ENCODE results near the gene MYO1B. TPM values are rescaled to one million over a fixed set of nuclear protein-coding genes. Genes with fewer than 3 reads are reported as not detected.
A peak's percentile ranks its signal among the peaks of the same experiment; 100 is the strongest.

MYO1B gene
- total RNA-seq, 4 donors from 2014 or later = 16.9 to 43.8 (median 32.9) TPM

- Histone ChIP-seq H3K27me3 (no peaks in the 10 kb centered on the region), H3K9me3 (no peaks in the 10 kb centered on the region), H3K36me3 (no peaks in the 10 kb centered on the region), H3K4me3 (replicated peaks in 1 of 3) (no peak overlapping the region), H3K27ac (no peak overlapping the region), H3K4me1 (peaks cover 0 to 6% of the 10 kb centered on the region in 2 donors)
- no peak for TF ChIP-seq POLR2A (IDR thresholded peaks at IDR 0.05)
- TF ChIP-seq, protein P1, sequence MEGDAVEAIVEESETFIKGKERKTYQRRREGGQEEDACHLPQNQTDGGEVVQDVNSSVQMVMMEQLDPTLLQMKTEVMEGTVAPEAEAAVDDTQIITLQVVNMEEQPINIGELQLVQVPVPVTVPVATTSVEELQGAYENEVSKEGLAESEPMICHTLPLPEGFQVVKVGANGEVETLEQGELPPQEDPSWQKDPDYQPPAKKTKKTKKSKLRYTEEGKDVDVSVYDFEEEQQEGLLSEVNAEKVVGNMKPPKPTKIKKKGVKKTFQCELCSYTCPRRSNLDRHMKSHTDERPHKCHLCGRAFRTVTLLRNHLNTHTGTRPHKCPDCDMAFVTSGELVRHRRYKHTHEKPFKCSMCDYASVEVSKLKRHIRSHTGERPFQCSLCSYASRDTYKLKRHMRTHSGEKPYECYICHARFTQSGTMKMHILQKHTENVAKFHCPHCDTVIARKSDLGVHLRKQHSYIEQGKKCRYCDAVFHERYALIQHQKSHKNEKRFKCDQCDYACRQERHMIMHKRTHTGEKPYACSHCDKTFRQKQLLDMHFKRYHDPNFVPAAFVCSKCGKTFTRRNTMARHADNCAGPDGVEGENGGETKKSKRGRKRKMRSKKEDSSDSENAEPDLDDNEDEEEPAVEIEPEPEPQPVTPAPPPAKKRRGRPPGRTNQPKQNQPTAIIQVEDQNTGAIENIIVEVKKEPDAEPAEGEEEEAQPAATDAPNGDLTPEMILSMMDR (IDR thresholded peaks at IDR 0.05) = no peak
- 90 to 96% methylated on average over 3 of the region's 3 CpGs for WGBS, 2 donors
- intact Hi-C loops (cut with DNase I) = no loop called here
- DNase-seq = no peak
Measured at GRCh38 chr2:191439481-191439880, 194.3 kb downstream of the MYO1B start.

DNA sequence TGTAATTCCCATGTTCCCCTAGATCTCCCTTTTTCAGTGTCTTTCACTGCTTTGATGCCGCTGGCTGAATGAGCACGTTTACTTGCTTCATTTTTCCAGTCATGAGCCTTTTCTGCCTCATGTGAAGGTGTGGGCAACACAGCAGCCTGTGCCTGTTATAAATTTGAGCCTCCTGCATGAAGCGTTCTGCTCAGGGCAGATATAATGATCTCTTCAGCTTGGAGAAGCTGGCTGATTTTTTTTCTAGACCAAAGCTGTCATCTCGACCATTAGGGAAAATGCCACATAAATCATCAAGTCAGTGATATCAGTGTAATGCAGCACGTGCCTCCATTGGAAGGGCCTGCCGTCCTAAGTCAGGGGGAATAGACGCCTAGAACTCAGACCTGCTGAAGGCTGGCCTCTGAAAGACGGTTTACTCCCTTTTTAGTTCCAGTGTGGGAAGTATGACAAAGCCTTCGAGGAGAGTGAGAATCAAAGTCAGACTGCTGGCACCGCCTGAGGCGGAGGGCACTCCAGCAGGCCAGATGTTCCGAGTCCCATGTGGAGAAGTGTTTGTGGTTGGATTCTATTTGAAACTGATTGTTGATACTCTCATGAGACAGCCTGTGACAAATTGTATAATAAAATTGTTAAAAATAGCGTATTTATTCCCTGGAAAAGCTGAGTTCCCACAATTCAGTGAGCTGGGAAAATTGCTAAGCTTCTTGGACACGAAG is 196.5 kb downstream of the MYO1B start:
- intact Hi-C loops (cut with DNase I) = no loop called here
- no peak for TF ChIP-seq POLR2A (IDR thresholded peaks at IDR 0.05)
- Histone ChIP-seq H3K36me3 (no peaks in the 10 kb centered on the region), H3K9me3 (no peaks in the 10 kb centered on the region), H3K4me1 (peaks cover 0 to 6% of the 10 kb centered on the region in 2 donors), H3K4me3 (replicated peaks in 1 of 3) (no peak overlapping the region), H3K27me3 (no peaks in the 10 kb centered on the region), H3K27ac (peak overlapping the region in 1 of 3 donors; percentile 42)
- DNase-seq = no peak
- WGBS, 2 donors = 66 to 75% methylated on average over 14 of the region's 14 CpGs

DNA sequence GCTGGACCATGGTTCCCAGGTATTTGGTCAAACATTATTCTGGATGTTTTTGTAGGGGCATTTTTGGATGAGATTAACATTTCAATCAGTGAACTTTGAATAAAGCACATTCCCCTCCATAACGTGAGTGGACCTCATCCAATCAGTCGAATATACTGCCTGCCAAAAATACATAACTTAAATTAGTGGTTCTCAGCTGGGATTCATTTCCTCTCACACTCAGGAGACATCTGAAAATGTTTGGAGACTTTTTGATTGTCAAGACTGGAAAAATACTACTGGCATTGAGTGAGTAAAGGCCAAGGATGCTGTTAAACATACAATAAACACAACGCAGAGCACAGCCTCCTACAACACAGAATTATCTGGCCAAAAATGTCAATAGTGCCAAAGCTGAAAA is 198.2 kb downstream of the MYO1B start:
- intact Hi-C loops (cut with DNase I) = no loop called here

GRCh38 chr2:191446910-191447309 is 201.7 kb downstream of the MYO1B start:
- Histone ChIP-seq H3K36me3 (no peaks in the 10 kb centered on the region), H3K4me1 (no peaks in the 10 kb centered on the region), H3K27me3 (no peaks in the 10 kb centered on the region), H3K9me3 (no peaks in the 10 kb centered on the region), H3K27ac (no peak overlapping the region), H3K4me3 (replicated peaks in 1 of 3) (no peak overlapping the region)
- no peak for DNase-seq
- intact Hi-C loops (cut with DNase I) = no loop called here
- 73 to 83% methylated on average over 2 of the region's 2 CpGs for WGBS, 2 donors
- TF ChIP-seq, protein P1 (IDR thresholded peaks at IDR 0.05) = no peak
- TF ChIP-seq POLR2A (IDR thresholded peaks at IDR 0.05) = no peak

More for the DNA sequence above, 198.2 kb downstream of the MYO1B start:
- no peaks in the 10 kb centered on the region for H3K27me3 ChIP-seq
- H3K4me1 ChIP-seq = peaks cover 0 to 6% of the 10 kb centered on the region in 2 donors
- no peaks in the 10 kb centered on the region for H3K9me3 ChIP-seq
- no peak overlapping the region for H3K27ac ChIP-seq
- no peaks in the 10 kb centered on the region for H3K36me3 ChIP-seq
- WGBS, 2 donors = 76 to 78% methylated on average over 3 of the region's 3 CpGs
- TF ChIP-seq, protein P1 (IDR thresholded peaks at IDR 0.05) = no peak
- no peak for TF ChIP-seq POLR2A (IDR thresholded peaks at IDR 0.05)
- H3K4me3 ChIP-seq (replicated peaks in 1 of 3) = no peak overlapping the region
- no peak for DNase-seq

- TF ChIP-seq, protein P1 (IDR thresholded peaks at IDR 0.05) = no peak
- TF ChIP-seq POLR2A (IDR thresholded peaks at IDR 0.05) = no peak
- Histone ChIP-seq H3K27me3 (no peaks in the 10 kb centered on the region), H3K4me1 (no peaks in the 10 kb centered on the region), H3K4me3 (replicated peaks in 1 of 3) (no peak overlapping the region), H3K36me3 (no peaks in the 10 kb centered on the region), H3K27ac (no peak overlapping the region), H3K9me3 (no peaks in the 10 kb centered on the region)
- DNase-seq = no peak
- intact Hi-C loops (cut with DNase I) = no loop called here
- WGBS, 2 donors = 91 to 96% methylated on average over 5 of the region's 5 CpGs
Measured at GRCh38 chr2:191451116-191451515, 205.9 kb downstream of the MYO1B start.
